HCT116 (cell line): ENCODE results near the gene REXO5. TPM values are rescaled to one million over a fixed set of nuclear protein-coding genes. Genes with fewer than 3 reads are reported as not detected.
A peak's percentile ranks its signal among the peaks of the same experiment; 100 is the strongest.

Experiments used
- ATAC-seq: fragments of 200-7000 bp; cut with Tn5 transposase; 2 replicates; pipeline ENCODE4 v1.9.1; 2020; ENCODE audit warnings: mild to moderate bottlenecking, moderate library complexity
- BruUV-seq: library from RNA; stranded (reverse); fragments of 400-500 nt; replicated peaks from 2 replicates; lab custom pipeline; 2021; lab: Mats Ljungman, UMichigan
- CTCF ChIA-PET: fragments of 300-600 bp; sonication (Branson Sonifier 250); formaldehyde crosslinking; loops from one replicate; lab custom pipeline; 2021; ENCODE audit warnings: antibody characterized with exemption; lab: Charles Lee
- POLR2A ChIA-PET: fragments of 300-600, 350-600 bp; sonication (Branson Sonifier 250); formaldehyde crosslinking; loops from one replicate; lab custom pipeline; 2021; ENCODE audit warnings: antibody characterized with exemption; lab: Charles Lee
- RAD21 ChIA-PET, 2 experiments: fragments of 300-600 bp; sonication (Branson Sonifier 250); formaldehyde crosslinking; loops; one replicate each; lab custom pipeline; 2023; ENCODE audit warnings: low total read pairs in 2 of 2; ENCODE audit not compliant: uncharacterized antibody in 2 of 2, unreplicated experiment in 2 of 2, low non-redundant PET in 1 of 2; lab: Charles Lee
- DNase-seq: peaks from one replicate; pipeline ENCODE4 v3.0.0-alpha.2; 2010; ENCODE audit warnings: low read depth, low spot score
- H2AFZ ChIP-seq: fragments of 200-600 bp; shearing (Covaris generic), sonication (generic); 2 replicates; pipeline ENCODE4 v1.6.1; 2017; ENCODE audit warnings: low read depth, mixed run types, mixed read lengths, antibody characterized with exemption, low read length; ENCODE audit not compliant: poor library complexity, severe bottlenecking
- H3K27ac ChIP-seq: 2 replicates; pipeline ENCODE4 v1.5.1; 2012; ENCODE audit warnings: low read depth, low read length
- H3K27me3 ChIP-seq: fragments of 200-600 bp; sonication (generic); 2 replicates; pipeline ENCODE4 v1.6.1; 2016; ENCODE audit warnings: mixed run types, low read length, mixed read lengths; ENCODE audit not compliant: insufficient read depth
- H3K36me3 ChIP-seq, 2 experiments: fragments of 200-500 bp in 1 of 2; fragments of 200-600 bp in 1 of 2; sonication (Bioruptor generic) in 1 of 2; sonication (generic) in 1 of 2; 2 replicates each; pipeline versions ENCODE4 v1.5.1 to v1.6.1; 2014 to 2016; ENCODE audit warnings: low read length in 2 of 2, inconsistent platforms in 1 of 2, mixed read lengths in 1 of 2, mixed run types in 1 of 2; ENCODE audit not compliant: insufficient read depth in 2 of 2, control insufficient read depth in 1 of 2
- H3K4me1 ChIP-seq, 2 experiments: fragments of 200-600 bp in 1 of 2; sonication (generic) in 1 of 2; 2 replicates each; pipeline versions ENCODE4 v1.5.1 to v1.6.1; 2012 to 2017; ENCODE audit warnings: low read length in 2 of 2, inconsistent platforms in 1 of 2, mild to moderate bottlenecking in 1 of 2, mixed read lengths in 1 of 2, mixed run types in 1 of 2, moderate library complexity in 1 of 2; ENCODE audit not compliant: insufficient read depth in 2 of 2, control insufficient read depth in 1 of 2
- H3K4me2 ChIP-seq: fragments of 200-600 bp; sonication (generic); 2 replicates; pipeline ENCODE4 v1.6.1; 2017; ENCODE audit warnings: mixed run types, low read length, mixed read lengths
- H3K4me3 ChIP-seq, 2 experiments: fragments of 200-600 bp in 1 of 2; sonication (generic) in 1 of 2; replicated peaks in 1 of 2; 2 replicates each; pipeline ENCODE4 v1.5.1; 2011 to 2016; ENCODE audit warnings: low read length in 2 of 2, control low read depth in 1 of 2, low read depth in 1 of 2, mild to moderate bottlenecking in 1 of 2, mixed read lengths in 1 of 2, mixed run types in 1 of 2
- H3K79me2 ChIP-seq: fragments of 200-600 bp; sonication (generic); 2 replicates; pipeline ENCODE4 v1.6.1; 2017; ENCODE audit warnings: mild to moderate bottlenecking, mixed run types, low read length, moderate library complexity, mixed read lengths; ENCODE audit not compliant: insufficient read depth
- H3K9ac ChIP-seq: fragments of 200-600 bp; sonication (generic); 2 replicates; pipeline ENCODE4 v1.6.1; 2016; ENCODE audit warnings: low read length, mixed read lengths
- H3K9me2 ChIP-seq: fragments of 200-600 bp; sonication (generic), shearing (Covaris generic); 2 replicates; pipeline ENCODE4 v1.6.1; 2017; ENCODE audit warnings: mixed run types, mild to moderate bottlenecking, moderate library complexity; ENCODE audit not compliant: insufficient read depth
- H3K9me3 ChIP-seq, 2 experiments: fragments of 200-500 bp in 1 of 2; fragments of 200-600 bp in 1 of 2; sonication (Bioruptor generic) in 1 of 2; sonication (generic) in 1 of 2; 2 replicates each; pipeline ENCODE4 v1.6.1; 2014 to 2017; ENCODE audit warnings: low read length in 2 of 2, mixed read lengths in 2 of 2, inconsistent platforms in 1 of 2, low read depth in 1 of 2, mild to moderate bottlenecking in 1 of 2, mixed run types in 1 of 2, moderate library complexity in 1 of 2; ENCODE audit not compliant: control insufficient read depth in 1 of 2, insufficient read depth in 1 of 2
- H4K20me1 ChIP-seq: fragments of 200-600 bp; sonication (generic), shearing (Covaris generic); 2 replicates; pipeline ENCODE4 v1.6.1; 2017; ENCODE audit warnings: mixed run types, mild to moderate bottlenecking, moderate library complexity; ENCODE audit not compliant: insufficient read depth
- EGR1 ChIP-seq: IDR thresholded peaks from 2 replicates; pipeline ENCODE4 v1.6.1; 2012; ENCODE audit warnings: low read depth
- POLR2AphosphoS5 ChIP-seq: IDR thresholded peaks from 2 replicates; pipeline ENCODE4 v1.6.1; 2011; ENCODE audit warnings: mild to moderate bottlenecking, low read depth, low read length, moderate library complexity
- intact Hi-C: fragments of 100-400 bp; cut with micrococcal nuclease; formaldehyde crosslinking; loops from 2 replicates; pipeline ENCODE4 v1.10.0; 2022
- total RNA-seq: library from RNA; stranded (reverse); gene quantifications from one replicate; pipeline ENCODE4 v1.2.1, GENCODE V29; 2021; ENCODE audit not compliant: unreplicated experiment
- TF ChIP-seq, protein P1 (sequence below): IDR thresholded peaks from 2 replicates; pipeline ENCODE4 v1.6.1; 2012
- TF ChIP-seq, protein P2 (sequence below): IDR thresholded peaks from 2 replicates; pipeline ENCODE4 v1.6.1; 2012; ENCODE audit warnings: low read depth

Gene REXO5
- total RNA-seq, 1 experiment from 2014 or later: 10.5 TPM

DNA sequence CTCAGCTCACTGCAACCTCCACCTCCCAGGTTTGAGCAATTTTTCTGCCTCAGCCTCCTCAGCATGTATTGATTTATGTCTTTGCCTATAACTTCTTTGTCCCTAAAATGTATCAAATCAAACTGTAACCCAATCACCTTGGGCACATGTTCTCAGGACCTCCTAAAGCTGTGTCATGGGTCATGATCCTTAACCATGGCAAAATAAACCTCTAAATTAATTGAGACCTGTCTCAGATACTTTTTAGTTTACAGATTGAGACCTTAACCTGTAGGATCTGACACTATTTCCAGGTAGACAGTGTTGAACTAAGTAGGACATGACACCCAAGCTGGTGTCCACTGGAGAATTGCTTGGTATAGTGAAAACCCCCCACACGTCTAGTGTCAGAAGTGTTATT is 45.2 kb upstream of the REXO5 start:
- ATAC-seq (no peak), DNase-seq (no peak)
- Histone ChIP-seq H4K20me1 (no peaks in the 10 kb centered on the region), H3K27ac (no peak overlapping the region), H3K27me3 (no peaks in the 10 kb centered on the region), H3K9me2 (no peaks in the 10 kb centered on the region), H3K36me3 (no peaks in the 10 kb centered on the region), H2AFZ (no peak overlapping the region), H3K79me2 (no peaks in the 10 kb centered on the region), H3K4me3 (no peak overlapping the region), H3K9ac (no peak overlapping the region), H3K9me3 (no peaks in the 10 kb centered on the region), H3K4me1 (peaks cover 10 to 12% of the 10 kb centered on the region in 2 experiments), H3K4me2 (no peak overlapping the region)
- ChIA-PET RAD21 (no interaction called here), CTCF (no interaction called here), POLR2A (no interaction called here)
- no peak for TF ChIP-seq EGR1
- intact Hi-C loops: no loop called here
- BruUV-seq: no TSS peak

DNA sequence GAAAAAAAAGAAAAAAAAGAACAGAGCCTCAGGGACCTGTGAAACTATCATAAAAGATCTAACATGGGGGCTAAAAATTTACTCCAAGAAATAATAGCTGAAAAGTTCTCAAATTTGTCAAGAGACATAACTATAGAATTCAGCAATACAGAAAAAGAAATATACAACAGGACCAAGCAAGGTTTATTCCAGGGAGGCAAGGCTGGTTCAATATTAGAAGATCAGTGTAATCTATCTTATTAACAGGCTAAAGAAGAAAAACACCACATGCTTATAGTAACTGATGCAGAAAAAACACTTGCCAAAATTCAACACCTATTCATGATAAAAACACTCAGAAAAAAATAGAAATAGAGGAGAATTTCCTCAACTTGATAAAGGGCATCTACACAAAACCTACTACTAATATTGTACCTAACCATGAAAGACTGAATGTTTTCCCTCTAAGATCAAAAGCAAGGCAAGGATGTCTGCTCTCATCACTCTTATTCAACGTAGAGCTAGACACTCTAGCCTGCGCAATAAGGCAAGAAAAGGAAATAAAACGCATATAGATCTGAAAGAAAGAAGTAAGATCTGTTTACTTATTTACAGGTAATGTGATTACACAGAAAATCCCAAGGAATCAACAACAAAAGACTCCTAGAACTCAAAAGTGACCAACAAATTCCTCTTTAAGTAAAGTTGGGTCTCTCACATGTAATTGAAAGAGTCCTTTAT is 43.8 kb upstream of the REXO5 start:
- Histone ChIP-seq H3K27me3 (no peaks in the 10 kb centered on the region), H3K79me2 (no peaks in the 10 kb centered on the region), H3K36me3 (no peaks in the 10 kb centered on the region), H3K9ac (no peak overlapping the region), H3K9me2 (no peaks in the 10 kb centered on the region), H3K4me2 (no peak overlapping the region), H3K4me1 (peaks cover 10 to 12% of the 10 kb centered on the region in 2 experiments), H4K20me1 (no peaks in the 10 kb centered on the region), H3K4me3 (no peak overlapping the region), H2AFZ (no peak overlapping the region), H3K27ac (no peak overlapping the region), H3K9me3 (no peaks in the 10 kb centered on the region)
- DNase-seq (no peak), ATAC-seq (no peak)
- TSS peak; percentile 31 for BruUV-seq
- POLR2A ChIA-PET: no interaction called here
- TF ChIP-seq, protein P1, sequence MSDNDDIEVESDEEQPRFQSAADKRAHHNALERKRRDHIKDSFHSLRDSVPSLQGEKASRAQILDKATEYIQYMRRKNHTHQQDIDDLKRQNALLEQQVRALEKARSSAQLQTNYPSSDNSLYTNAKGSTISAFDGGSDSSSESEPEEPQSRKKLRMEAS: no peak
- no peak for TF ChIP-seq POLR2AphosphoS5
- TF ChIP-seq, protein P2, sequence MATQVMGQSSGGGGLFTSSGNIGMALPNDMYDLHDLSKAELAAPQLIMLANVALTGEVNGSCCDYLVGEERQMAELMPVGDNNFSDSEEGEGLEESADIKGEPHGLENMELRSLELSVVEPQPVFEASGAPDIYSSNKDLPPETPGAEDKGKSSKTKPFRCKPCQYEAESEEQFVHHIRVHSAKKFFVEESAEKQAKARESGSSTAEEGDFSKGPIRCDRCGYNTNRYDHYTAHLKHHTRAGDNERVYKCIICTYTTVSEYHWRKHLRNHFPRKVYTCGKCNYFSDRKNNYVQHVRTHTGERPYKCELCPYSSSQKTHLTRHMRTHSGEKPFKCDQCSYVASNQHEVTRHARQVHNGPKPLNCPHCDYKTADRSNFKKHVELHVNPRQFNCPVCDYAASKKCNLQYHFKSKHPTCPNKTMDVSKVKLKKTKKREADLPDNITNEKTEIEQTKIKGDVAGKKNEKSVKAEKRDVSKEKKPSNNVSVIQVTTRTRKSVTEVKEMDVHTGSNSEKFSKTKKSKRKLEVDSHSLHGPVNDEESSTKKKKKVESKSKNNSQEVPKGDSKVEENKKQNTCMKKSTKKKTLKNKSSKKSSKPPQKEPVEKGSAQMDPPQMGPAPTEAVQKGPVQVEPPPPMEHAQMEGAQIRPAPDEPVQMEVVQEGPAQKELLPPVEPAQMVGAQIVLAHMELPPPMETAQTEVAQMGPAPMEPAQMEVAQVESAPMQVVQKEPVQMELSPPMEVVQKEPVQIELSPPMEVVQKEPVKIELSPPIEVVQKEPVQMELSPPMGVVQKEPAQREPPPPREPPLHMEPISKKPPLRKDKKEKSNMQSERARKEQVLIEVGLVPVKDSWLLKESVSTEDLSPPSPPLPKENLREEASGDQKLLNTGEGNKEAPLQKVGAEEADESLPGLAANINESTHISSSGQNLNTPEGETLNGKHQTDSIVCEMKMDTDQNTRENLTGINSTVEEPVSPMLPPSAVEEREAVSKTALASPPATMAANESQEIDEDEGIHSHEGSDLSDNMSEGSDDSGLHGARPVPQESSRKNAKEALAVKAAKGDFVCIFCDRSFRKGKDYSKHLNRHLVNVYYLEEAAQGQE: no peak
- RAD21 ChIA-PET: no interaction called here
- intact Hi-C loops: no loop called here
- CTCF ChIA-PET: no interaction called here
